ENCODE results near the gene PTPRN2.
"Not testable (repeated sequence)": the region's sequence is repeated elsewhere in the genome, so short reads cannot be mapped to it uniquely, and the experiment has no call there.

The PTPRN2 gene

DNA sequence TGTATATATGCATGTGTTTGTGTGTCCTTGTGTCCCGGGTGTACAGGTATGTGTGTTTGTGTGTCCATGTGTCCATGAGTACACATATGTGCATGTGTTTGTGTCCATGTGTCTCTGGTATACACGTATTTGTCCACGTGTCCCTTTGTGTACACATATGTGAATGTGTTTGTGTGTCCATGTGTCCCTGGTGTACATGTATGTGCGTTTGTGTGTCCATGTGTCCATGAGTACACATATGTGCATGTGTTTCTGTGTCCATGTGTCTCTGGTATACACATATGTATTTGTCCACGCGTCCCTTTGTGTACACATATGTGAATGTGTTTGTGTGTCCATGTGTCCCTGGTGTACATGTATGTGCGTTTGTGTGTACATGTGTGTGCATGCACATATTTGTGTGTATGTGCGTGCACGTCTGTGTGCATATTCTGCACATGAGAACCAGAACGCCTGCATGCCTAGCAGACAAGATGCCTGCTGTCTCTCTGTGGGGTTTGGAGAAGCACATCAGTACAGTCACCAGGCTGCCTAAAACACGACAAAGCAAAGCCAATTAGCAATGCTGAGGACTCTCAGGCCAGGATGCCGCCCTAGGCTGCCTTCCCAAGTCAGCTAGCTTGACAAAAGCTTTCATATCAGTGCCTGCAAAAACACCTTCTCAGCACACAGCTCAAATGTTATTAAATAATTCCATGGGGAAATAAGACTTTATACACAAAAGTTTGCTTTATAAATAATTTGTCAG is 327.8 kb downstream of the PTPRN2 start:
- no peak for DNase-seq

- DNase-seq: no peak
These were observed 328.5 kb downstream of the PTPRN2 start for GRCh38 chr7:158259141-158259540.

GRCh38 chr7:158258411-158259130 is 329.1 kb downstream of the PTPRN2 start:
- no peak for DNase-seq

GRCh38 chr7:158257516-158258410 is 329.9 kb downstream of the PTPRN2 start:
- no peak for DNase-seq

- DNase-seq: no peak
These were observed 330.6 kb downstream of the PTPRN2 start for GRCh38 chr7:158257001-158257400.

- DNase-seq: no peak
These were observed 331.4 kb downstream of the PTPRN2 start for GRCh38 chr7:158256091-158256816.

DNA sequence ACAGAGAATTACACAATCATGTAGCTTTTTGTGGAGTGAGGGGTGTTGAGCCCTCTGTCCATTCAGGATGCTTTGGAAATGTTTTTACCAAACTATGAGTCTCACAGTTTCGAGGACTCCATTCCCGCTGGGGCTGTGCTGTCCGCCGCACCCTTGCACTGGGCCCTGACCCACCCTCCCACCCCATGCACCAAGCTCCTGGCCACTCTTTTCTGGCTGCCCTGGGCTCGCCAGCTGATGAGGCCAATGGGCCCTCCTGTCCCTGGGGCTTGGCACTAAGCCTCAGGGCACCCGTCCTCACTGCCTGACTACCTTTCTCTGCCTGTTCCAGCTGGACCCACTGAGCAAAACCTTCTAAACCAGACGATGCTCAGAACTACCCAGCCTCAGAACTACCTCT is 332.1 kb downstream of the PTPRN2 start:
- DNase-seq: no peak

DNA sequence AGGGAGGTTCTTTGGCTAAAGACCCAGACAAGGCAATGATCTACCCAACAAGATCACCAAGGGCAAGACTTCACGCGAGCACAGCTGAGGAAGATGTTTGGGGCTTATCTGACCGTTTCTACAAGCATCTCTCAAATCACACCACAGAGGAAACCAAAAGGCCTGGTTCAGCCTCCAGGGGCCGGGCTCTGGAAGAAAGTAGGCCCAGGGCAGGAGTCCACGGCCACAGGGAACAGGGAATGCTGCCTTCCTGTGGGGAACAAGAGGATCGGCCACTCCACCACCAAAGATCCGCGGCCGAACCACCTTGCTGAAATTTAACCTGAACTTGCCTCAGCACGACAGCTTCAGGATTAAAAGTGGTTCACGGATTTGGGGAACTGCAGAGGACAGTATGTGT is 332.5 kb downstream of the PTPRN2 start:
- no peak for DNase-seq

DNA sequence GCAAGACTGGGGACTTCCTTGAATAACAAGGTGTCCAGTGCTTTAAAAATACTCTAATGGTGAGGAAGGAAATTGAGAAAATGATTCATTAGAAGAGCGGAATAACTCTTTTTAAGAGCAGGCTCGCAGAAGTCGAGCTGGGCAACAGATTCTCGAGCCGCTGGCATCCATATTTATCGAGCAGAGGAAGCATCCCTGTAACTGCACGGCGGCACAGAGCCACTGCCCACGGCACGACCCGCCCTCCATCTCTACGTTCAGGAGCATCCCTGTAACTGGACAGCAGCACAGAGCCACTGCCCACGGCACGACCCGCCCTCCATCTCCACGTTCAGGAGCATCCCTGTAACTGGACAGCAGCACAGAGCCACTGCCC is 334.0 kb downstream of the PTPRN2 start:
- not testable (repeated sequence) for DNase-seq

- DNase-seq: no peak
These were observed 334.6 kb downstream of the PTPRN2 start for GRCh38 chr7:158252837-158253669.

- no peak for DNase-seq
These were observed 335.4 kb downstream of the PTPRN2 start for GRCh38 chr7:158252081-158252836.

- no peak for DNase-seq
These were observed 336.3 kb downstream of the PTPRN2 start for GRCh38 chr7:158251061-158251965.

- DNase-seq: no peak
These were observed 337.9 kb downstream of the PTPRN2 start for GRCh38 chr7:158249692-158250091.

- DNase-seq: no peak
These were observed 338.8 kb downstream of the PTPRN2 start for GRCh38 chr7:158248816-158249215.

DNA sequence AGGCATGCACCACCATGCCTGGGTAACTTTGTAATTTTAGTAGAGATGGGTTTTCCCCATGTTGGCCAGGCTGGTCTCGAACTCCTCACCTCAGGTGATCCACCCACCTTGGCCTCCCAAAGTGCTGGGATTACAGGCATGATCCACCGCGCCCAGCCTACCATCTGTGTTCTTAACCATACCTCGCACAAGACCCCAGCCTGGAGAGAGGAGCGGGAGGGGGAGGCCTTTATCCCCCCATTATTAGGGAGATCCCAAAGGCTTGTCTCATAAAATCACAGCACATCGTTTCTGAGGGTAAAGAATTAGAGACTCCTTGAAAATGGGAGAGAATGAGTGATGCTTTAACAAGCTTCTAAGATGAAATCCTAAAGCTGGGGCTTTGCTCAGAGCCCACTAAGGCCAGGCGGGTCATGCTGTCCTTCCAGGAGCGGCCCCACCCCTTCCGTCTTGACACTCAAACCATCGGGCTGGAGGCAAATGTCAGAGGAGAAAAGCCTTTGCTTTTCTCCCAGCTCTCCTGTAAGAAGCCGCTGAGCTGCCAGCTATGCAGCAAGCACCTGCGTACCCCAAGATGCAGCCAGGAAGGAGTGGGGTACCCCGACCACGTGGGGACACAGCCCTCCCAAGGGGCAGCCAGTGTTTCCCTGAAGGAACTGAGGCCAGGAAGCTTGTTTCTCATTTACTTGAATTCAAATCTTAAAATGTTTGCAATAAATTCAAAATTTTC is 339.7 kb downstream of the PTPRN2 start:
- DNase-seq: no peak

DNA sequence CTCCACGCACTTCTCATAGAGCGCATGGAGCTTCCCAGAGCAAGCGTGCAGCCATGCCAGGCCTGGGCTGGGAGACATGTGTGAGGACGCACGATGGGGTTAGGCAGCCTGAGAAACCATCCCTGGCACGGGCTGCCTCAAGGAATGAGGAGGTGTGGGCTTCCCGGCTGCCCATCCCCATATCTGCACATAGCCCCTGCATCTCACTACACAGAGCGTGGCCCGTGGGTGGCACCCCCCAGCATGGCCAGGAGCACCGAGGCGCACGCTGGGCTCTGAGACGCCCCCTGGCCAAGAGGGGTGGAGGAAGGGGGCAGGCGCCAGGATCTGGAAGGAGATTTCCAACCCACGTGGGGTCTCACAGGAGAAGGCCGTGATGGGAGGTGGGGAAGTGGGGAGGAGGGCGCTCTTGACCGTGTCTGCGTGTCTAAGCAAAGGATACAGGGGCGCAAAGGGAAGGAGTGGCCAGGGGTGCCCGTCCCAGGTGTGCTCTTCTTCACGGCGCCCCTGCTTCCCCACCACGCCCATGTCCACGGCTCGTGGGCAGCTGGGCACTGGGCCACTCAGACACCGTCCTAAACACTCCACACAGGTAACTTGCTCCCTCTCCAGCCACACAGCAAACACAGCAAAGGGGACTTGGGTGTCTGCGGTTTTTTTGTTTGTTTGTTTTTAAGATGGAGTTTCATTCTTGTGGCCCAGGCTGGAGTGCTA is 340.5 kb downstream of the PTPRN2 start:
- DNase-seq: no peak

- no peak for DNase-seq
These were observed 341.2 kb downstream of the PTPRN2 start for GRCh38 chr7:158246272-158246959.

- no peak for DNase-seq
These were observed 341.9 kb downstream of the PTPRN2 start for GRCh38 chr7:158245724-158246041.
